HEK293 (cell line): ENCODE results near the gene ENOX2.

Experiments used
- CTCF ChIP-seq: fragments of 450-650 bp; formaldehyde crosslinking; IDR thresholded peaks from 2 replicates; pipeline ENCODE4 v1.5.1; 2016; ENCODE audit warnings: missing biosample characterization, missing genetic modification characterization
- HOXC10 ChIP-seq: sonication (generic); formaldehyde crosslinking; IDR thresholded peaks from 2 replicates; pipeline ENCODE4 v1.8.1; 2023; ENCODE audit warnings: mild to moderate bottlenecking, missing genetic modification reagents
- REST ChIP-seq: fragments of 450-650 bp; formaldehyde crosslinking; IDR thresholded peaks from 2 replicates; pipeline ENCODE4 v1.5.1; 2016; ENCODE audit warnings: missing biosample characterization, missing genetic modification characterization
- SCRT2 ChIP-seq: fragments of 450-650 bp; formaldehyde crosslinking; IDR thresholded peaks from 2 replicates; pipeline ENCODE4 v1.5.1; 2016; ENCODE audit warnings: missing biosample characterization, missing genetic modification characterization
- TCF7L2 ChIP-seq: IDR thresholded peaks from 2 replicates; pipeline ENCODE4 v1.6.1; 2011; ENCODE audit warnings: low read depth, mild to moderate bottlenecking, inconsistent platforms, low read length, moderate library complexity, borderline replicate concordance
- ZNF121 ChIP-seq: fragments of 450-650 bp; formaldehyde crosslinking; IDR thresholded peaks from 2 replicates; pipeline ENCODE4 v1.5.1; 2016; ENCODE audit warnings: missing biosample characterization, missing genetic modification characterization
- ZNF23 ChIP-seq: fragments of 450-650 bp; formaldehyde crosslinking; IDR thresholded peaks from 2 replicates; pipeline ENCODE4 v1.5.1; 2016; ENCODE audit warnings: missing biosample characterization, missing genetic modification characterization, borderline replicate concordance
- ZNF629 ChIP-seq: fragments of 450-650 bp; formaldehyde crosslinking; IDR thresholded peaks from 2 replicates; pipeline ENCODE4 v1.5.1; 2017; ENCODE audit warnings: missing biosample characterization, missing genetic modification characterization
- ZNF670 ChIP-seq: fragments of 450-650 bp; formaldehyde crosslinking; IDR thresholded peaks from 2 replicates; pipeline ENCODE4 v1.5.1; 2016; ENCODE audit warnings: missing biosample characterization, missing genetic modification characterization, low read depth
- TF ChIP-seq, protein P1 (sequence below): fragments of 450-650 bp; formaldehyde crosslinking; IDR thresholded peaks from 2 replicates; pipeline ENCODE4; 2016; ENCODE audit warnings: missing biosample characterization, missing genetic modification characterization

DNA sequence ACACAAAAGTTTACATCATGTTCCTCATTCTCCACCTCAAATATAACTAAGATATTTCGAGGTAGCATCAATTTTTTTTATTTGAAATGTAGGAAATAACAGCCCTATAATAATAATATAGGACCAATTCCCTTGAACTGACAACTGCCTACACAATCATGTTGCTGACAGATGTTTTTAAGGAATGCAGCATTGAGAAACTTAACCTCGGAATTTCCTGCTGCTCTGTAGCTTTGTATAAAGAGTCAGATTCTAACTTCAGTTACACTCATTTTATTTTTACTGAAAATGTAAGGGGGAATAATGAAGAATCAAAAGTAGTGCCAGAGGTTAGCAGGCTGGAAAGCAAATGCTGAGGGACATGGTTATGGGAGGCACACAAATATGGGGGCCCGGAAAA lies 265.4 kb downstream of the ENOX2 start:
- TF ChIP-seq TCF7L2 (no peak), ZNF23 (tag by site-specific recombination) (no peak), CTCF (tag by site-specific recombination) (no peak), HOXC10 (CRISPR knock-in tag) (no peak), SCRT2 (tag by site-specific recombination) (no peak), ZNF121 (tag by site-specific recombination) (no peak), ZNF670 (no peak), REST (tag by site-specific recombination) (no peak), ZNF629 (tag by site-specific recombination) (no peak)
- TF ChIP-seq, protein P1, sequence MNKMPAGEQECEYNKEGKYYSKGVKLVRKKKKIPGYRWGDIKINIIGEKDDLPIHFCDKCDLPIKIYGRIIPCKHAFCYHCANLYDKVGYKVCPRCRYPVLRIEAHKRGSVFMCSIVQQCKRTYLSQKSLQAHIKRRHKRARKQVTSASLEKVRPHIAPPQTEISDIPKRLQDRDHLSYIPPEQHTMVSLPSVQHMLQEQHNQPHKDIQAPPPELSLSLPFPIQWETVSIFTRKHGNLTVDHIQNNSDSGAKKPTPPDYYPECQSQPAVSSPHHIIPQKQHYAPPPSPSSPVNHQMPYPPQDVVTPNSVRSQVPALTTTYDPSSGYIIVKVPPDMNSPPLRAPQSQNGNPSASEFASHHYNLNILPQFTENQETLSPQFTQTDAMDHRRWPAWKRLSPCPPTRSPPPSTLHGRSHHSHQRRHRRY (tag by site-specific recombination), result no peak
